PC-3 (cell line): ENCODE data around the gene TMTC3. TPM values are rescaled to one million over a fixed set of nuclear protein-coding genes. Genes with fewer than 3 reads are reported as not detected.
"Not testable (repeated sequence)": the region's sequence is repeated elsewhere in the genome, so short reads cannot be mapped to it uniquely, and the experiment has no call there.

Source experiments
- ATAC-seq: fragments of 200-7000 bp; cut with Tn5 transposase; 2 replicates; pipeline ENCODE4 v1.9.1; 2020; ENCODE audit warnings: mild to moderate bottlenecking, moderate library complexity
- BruUV-seq: library from RNA; stranded (reverse); fragments of 400-500 nt; replicated peaks from 2 replicates; lab custom pipeline; 2021; lab: Mats Ljungman, UMichigan
- CTCF ChIA-PET: fragments of 300-600 bp; sonication (Branson Sonifier 250); formaldehyde crosslinking; loops from one replicate; lab custom pipeline; 2022; ENCODE audit warnings: antibody characterized with exemption; lab: Charles Lee
- POLR2A ChIA-PET: fragments of 300-600 bp; sonication (Branson Sonifier 250); formaldehyde crosslinking; loops from one replicate; lab custom pipeline; 2022; ENCODE audit warnings: antibody characterized with exemption; ENCODE audit not compliant: unreplicated experiment; lab: Charles Lee
- DNase-seq: peaks from one replicate; pipeline ENCODE4 v3.0.0-alpha.2; 2015
- H2AFZ ChIP-seq: fragments of 300-600 bp; sonication (generic); 2 replicates; pipeline ENCODE4 v1.6.0; 2016; ENCODE audit warnings: antibody characterized with exemption, low read length
- H3F3A ChIP-seq: fragments of 300-600 bp; sonication (generic); one replicate; pipeline ENCODE4 v1.6.0; 2017; ENCODE audit warnings: antibody characterized with exemption, low read length, control low read depth, mild to moderate bottlenecking; ENCODE audit not compliant: unreplicated experiment
- H3K27ac ChIP-seq: fragments of 300-600 bp; sonication (generic); 2 replicates; pipeline ENCODE4 v1.5.1; 2016; ENCODE audit warnings: mild to moderate bottlenecking, low read length
- H3K27me3 ChIP-seq: fragments of 300-600 bp; sonication (generic); 2 replicates; pipeline ENCODE4 v1.6.1; 2016; ENCODE audit warnings: low read length, mixed read lengths
- H3K36me3 ChIP-seq: fragments of 300-600 bp; sonication (generic); 2 replicates; pipeline ENCODE4 v1.6.1; 2016; ENCODE audit warnings: low read depth, mixed run types, low read length, mixed read lengths
- H3K4me1 ChIP-seq: fragments of 300-600 bp; sonication (generic); 2 replicates; pipeline ENCODE4 v1.5.1; 2016; ENCODE audit warnings: low read length; ENCODE audit not compliant: insufficient read depth
- H3K4me2 ChIP-seq: fragments of 300-600 bp; sonication (generic); 2 replicates; pipeline ENCODE4 v1.6.0; 2016; ENCODE audit warnings: low read length
- H3K4me3 ChIP-seq: fragments of 300-600 bp; sonication (generic); 2 replicates; pipeline ENCODE4 v1.5.1; 2016; ENCODE audit warnings: mild to moderate bottlenecking, low read length, mixed read lengths
- H3K79me2 ChIP-seq: fragments of 300-600 bp; sonication (generic); 2 replicates; pipeline ENCODE4 v1.6.1; 2017; ENCODE audit warnings: low read length, mixed read lengths
- H3K9ac ChIP-seq: fragments of 300-600 bp; sonication (generic); 2 replicates; pipeline ENCODE4 v1.6.0; 2016; ENCODE audit warnings: mild to moderate bottlenecking, low read length
- H3K9me2 ChIP-seq: fragments of 300-600 bp; sonication (generic); replicated peaks from 2 replicates; pipeline ENCODE4 v1.6.1; 2016; ENCODE audit warnings: mixed run types, low read length, mixed read lengths
- H3K9me3 ChIP-seq: fragments of 300-600 bp; sonication (generic); 2 replicates; pipeline ENCODE4 v1.6.1; 2016; ENCODE audit warnings: low read length, mixed read lengths
- H4K20me1 ChIP-seq: fragments of 300-600 bp; sonication (generic); 2 replicates; pipeline ENCODE4 v1.6.1; 2016; ENCODE audit warnings: low read length, mixed read lengths
- CTCF ChIP-seq: fragments of 300-600 bp; sonication (generic); conservative IDR thresholded peaks from 2 replicates; pipeline ENCODE4 v1.5.1; 2017; ENCODE audit warnings: antibody characterized with exemption, low read depth, mild to moderate bottlenecking, low read length
- EZH2 ChIP-seq: fragments of 300-600 bp; sonication (generic); IDR thresholded peaks from one replicate; pipeline ENCODE4 v1.6.1; 2017; ENCODE audit warnings: antibody characterized with exemption, mild to moderate bottlenecking, low read length; ENCODE audit not compliant: unreplicated experiment
- EZH2phosphoT487 ChIP-seq: fragments of 300-600 bp; sonication (generic); IDR thresholded peaks from 2 replicates; pipeline ENCODE4 v1.6.1; 2018; ENCODE audit warnings: mild to moderate bottlenecking, antibody characterized with exemption, low read length, borderline replicate concordance
- intact Hi-C: fragments of 100-400 bp; cut with micrococcal nuclease; formaldehyde crosslinking; loops from 2 replicates; pipeline ENCODE4 v1.9.0; 2023
- total RNA-seq: library from RNA; depleted of rRNA; stranded (reverse); fragments of >200 nt; gene quantifications from 2 replicates; pipeline ENCODE4 v1.2.3, GENCODE V29; 2014

The TMTC3 gene
- total RNA-seq, 1 experiment from 2014 or later = 11.4 TPM

GRCh38 chr12:88207921-88208620, 66.0 kb downstream of the TMTC3 start:
- H3K36me3 ChIP-seq = no peaks in the 10 kb centered on the region
- H3K79me2 ChIP-seq = no peaks in the 10 kb centered on the region
- CTCF ChIA-PET = no interaction called here
- no peak overlapping the region for H3K27ac ChIP-seq
- H3F3A ChIP-seq = no peaks in the 10 kb centered on the region
- intact Hi-C loops = no loop called here
- H3K4me2 ChIP-seq = no peak overlapping the region
- ATAC-seq (no peak), DNase-seq (no peak)
- BruUV-seq = no TSS peak
- no peak overlapping the region for H3K4me3 ChIP-seq
- POLR2A ChIA-PET = no interaction called here
- H2AFZ ChIP-seq = no peak overlapping the region
- H3K9me2 ChIP-seq = no peaks in the 10 kb centered on the region
- no peaks in the 10 kb centered on the region for H3K27me3 ChIP-seq
- H3K9me3 ChIP-seq = peaks cover 13% of the 10 kb centered on the region
- H3K4me1 ChIP-seq = no peaks in the 10 kb centered on the region
- TF ChIP-seq EZH2phosphoT487 (no peak), CTCF (no peak)
- H4K20me1 ChIP-seq = no peaks in the 10 kb centered on the region
- no peak overlapping the region for H3K9ac ChIP-seq

- H3K9me3 ChIP-seq = peaks cover 15% of the 10 kb centered on the region
- no peak overlapping the region for H3K9ac ChIP-seq
- POLR2A ChIA-PET = no interaction called here
- DNase-seq (no peak), ATAC-seq (no peak)
- H3K9me2 ChIP-seq = no peaks in the 10 kb centered on the region
- intact Hi-C loops = no loop called here
- H3K36me3 ChIP-seq = no peaks in the 10 kb centered on the region
- TF ChIP-seq EZH2phosphoT487 (no peak), EZH2 (no peak), CTCF (no peak)
- H3K27ac ChIP-seq = no peak overlapping the region
- BruUV-seq = no TSS peak
- H3K27me3 ChIP-seq = no peaks in the 10 kb centered on the region
- no peak overlapping the region for H3K4me3 ChIP-seq
- no peaks in the 10 kb centered on the region for H3K4me1 ChIP-seq
- no peak overlapping the region for H3K4me2 ChIP-seq
- no peak overlapping the region for H2AFZ ChIP-seq
- H3F3A ChIP-seq = no peaks in the 10 kb centered on the region
- no peaks in the 10 kb centered on the region for H3K79me2 ChIP-seq
- CTCF ChIA-PET = no interaction called here
- H4K20me1 ChIP-seq = no peaks in the 10 kb centered on the region
Measured at GRCh38 chr12:88208661-88209060, 66.6 kb downstream of the TMTC3 start.

GRCh38 chr12:88210311-88210710, 68.2 kb downstream of the TMTC3 start:
- H2AFZ ChIP-seq, H3K36me3 ChIP-seq, H3K27ac ChIP-seq, H3K9ac ChIP-seq, POLR2A ChIA-PET, ATAC-seq, H3K4me3 ChIP-seq, BruUV-seq, H3K4me2 ChIP-seq, H3K9me2 ChIP-seq, H3K4me1 ChIP-seq, DNase-seq, intact Hi-C loops, CTCF ChIA-PET, H4K20me1 ChIP-seq, H3K27me3 ChIP-seq, H3K79me2 ChIP-seq, H3F3A ChIP-seq: not testable (repeated sequence)
- peaks cover 15% of the 10 kb centered on the region for H3K9me3 ChIP-seq
